Measurements from ENCODE around the gene TULP1.

TULP1 gene

GRCh38 chr6:35483893-35484645 is 28.6 kb downstream of the TULP1 start:
- DNase-seq (ENCODE audit: low read depth) = no peak

- no peak for DNase-seq (ENCODE audit: low read depth)
These were observed 29.2 kb downstream of the TULP1 start for GRCh38 chr6:35483490-35483889.

GRCh38 chr6:35483062-35483461 is 29.6 kb downstream of the TULP1 start:
- no peak for DNase-seq (ENCODE audit: low read depth)

GRCh38 chr6:35481226-35481625 is 31.5 kb downstream of the TULP1 start:
- DNase-seq (ENCODE audit: low read depth) = no peak

- no peak for DNase-seq (ENCODE audit: low read depth)
These were observed 32.5 kb downstream of the TULP1 start for GRCh38 chr6:35480176-35480575.

GRCh38 chr6:35478259-35478658 is 34.4 kb downstream of the TULP1 start:
- no peak for DNase-seq (ENCODE audit: low read depth)

GRCh38 chr6:35477551-35478179 is 35.0 kb downstream of the TULP1 start:
- DNase-seq (ENCODE audit: low read depth) = no peak

GRCh38 chr6:35477028-35477427 is 35.7 kb downstream of the TULP1 start:
- DNase-seq (ENCODE audit: low read depth) = no peak

GRCh38 chr6:35476004-35476403 is 36.7 kb downstream of the TULP1 start:
- no peak for DNase-seq (ENCODE audit: low read depth)

GRCh38 chr6:35475573-35475972 is 37.1 kb downstream of the TULP1 start:
- DNase-seq (ENCODE audit: low read depth) = no peak

- DNase-seq (ENCODE audit: low read depth) = no peak
These were observed 37.6 kb downstream of the TULP1 start for GRCh38 chr6:35474942-35475570.

GRCh38 chr6:35474131-35474941 is 38.4 kb downstream of the TULP1 start:
- DNase-seq (ENCODE audit: low read depth) = no peak

GRCh38 chr6:35473850-35474130 is 38.9 kb downstream of the TULP1 start:
- DNase-seq (ENCODE audit: low read depth) = no peak

GRCh38 chr6:35473075-35473849 is 39.4 kb downstream of the TULP1 start:
- DNase-seq (ENCODE audit: low read depth) = no peak

- no peak for DNase-seq (ENCODE audit: low read depth)
These were observed 40.8 kb downstream of the TULP1 start for GRCh38 chr6:35471836-35472345.

GRCh38 chr6:35470663-35471120 is 42.0 kb downstream of the TULP1 start:
- DNase-seq (ENCODE audit: low read depth) = no peak

GRCh38 chr6:35469751-35470662 is 42.7 kb downstream of the TULP1 start:
- no peak for DNase-seq (ENCODE audit: low read depth)

- DNase-seq (ENCODE audit: low read depth) = no peak
These were observed 43.5 kb downstream of the TULP1 start for GRCh38 chr6:35468980-35469750.

GRCh38 chr6:35468181-35468979 is 44.3 kb downstream of the TULP1 start, which contains the start of gene RPL10A:
TSS of gene RPL10A (plus strand) at chr6:35468401. CDS start at chr6:35468435, 34 bp downstream.
- DNase-seq (ENCODE audit: low read depth) = peak; percentile 78
